Measurements from ENCODE around the gene DNAJC3.

DNA sequence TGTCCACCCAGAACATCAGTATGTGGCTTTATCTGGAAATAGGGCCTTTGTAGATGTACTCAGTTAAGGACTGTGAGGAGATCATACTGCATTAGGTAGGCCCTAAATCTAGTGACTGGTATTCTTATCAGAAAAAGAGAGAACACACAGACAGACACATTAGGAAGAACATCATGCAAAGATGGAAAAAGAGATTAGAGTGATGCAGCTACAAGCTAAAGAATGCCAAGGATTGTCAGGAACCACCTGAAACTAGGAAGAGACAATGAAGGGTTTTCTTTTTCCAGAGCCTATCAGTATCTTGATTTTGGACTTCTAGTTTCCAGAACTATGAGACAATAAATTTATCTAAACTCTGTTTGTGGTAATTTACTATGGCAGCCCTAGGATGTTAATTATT is 17.4 kb upstream of the DNAJC3 start:
- TF ChIP-seq, protein P1, sequence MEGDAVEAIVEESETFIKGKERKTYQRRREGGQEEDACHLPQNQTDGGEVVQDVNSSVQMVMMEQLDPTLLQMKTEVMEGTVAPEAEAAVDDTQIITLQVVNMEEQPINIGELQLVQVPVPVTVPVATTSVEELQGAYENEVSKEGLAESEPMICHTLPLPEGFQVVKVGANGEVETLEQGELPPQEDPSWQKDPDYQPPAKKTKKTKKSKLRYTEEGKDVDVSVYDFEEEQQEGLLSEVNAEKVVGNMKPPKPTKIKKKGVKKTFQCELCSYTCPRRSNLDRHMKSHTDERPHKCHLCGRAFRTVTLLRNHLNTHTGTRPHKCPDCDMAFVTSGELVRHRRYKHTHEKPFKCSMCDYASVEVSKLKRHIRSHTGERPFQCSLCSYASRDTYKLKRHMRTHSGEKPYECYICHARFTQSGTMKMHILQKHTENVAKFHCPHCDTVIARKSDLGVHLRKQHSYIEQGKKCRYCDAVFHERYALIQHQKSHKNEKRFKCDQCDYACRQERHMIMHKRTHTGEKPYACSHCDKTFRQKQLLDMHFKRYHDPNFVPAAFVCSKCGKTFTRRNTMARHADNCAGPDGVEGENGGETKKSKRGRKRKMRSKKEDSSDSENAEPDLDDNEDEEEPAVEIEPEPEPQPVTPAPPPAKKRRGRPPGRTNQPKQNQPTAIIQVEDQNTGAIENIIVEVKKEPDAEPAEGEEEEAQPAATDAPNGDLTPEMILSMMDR (conservative IDR thresholded peaks at IDR 0.05; ENCODE audit: low read length): no peak
- TF ChIP-seq EZH2phosphoT487 (IDR thresholded peaks at IDR 0.05; ENCODE audit: borderline replicate concordance): no peak
